ENCODE measurements around the gene MRPL38. TPM values are rescaled to one million over a fixed set of nuclear protein-coding genes. Genes with fewer than 3 reads are reported as not detected.

Gene MRPL38
- total RNA-seq, 1 experiment from 2014 or later, result 219 TPM

DNA sequence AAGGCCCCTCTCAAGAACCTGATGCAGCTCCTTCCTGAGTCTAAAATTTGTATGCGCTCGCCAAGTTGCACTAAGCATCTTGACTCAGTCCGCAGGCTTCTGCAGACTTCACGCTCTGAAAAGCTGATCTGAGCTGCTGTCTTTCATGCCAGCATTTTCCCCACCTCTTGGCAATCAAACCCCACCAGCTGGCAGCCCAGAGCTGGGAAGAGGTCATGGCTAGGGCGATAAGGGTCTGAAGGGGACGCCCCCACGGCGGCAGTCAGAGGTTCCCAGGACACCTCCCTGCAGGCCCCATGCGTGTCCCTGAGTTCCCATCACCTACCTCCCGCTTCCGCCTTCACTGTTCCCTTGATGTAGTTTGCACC lies 55.4 kb downstream of the MRPL38 start:
- Histone ChIP-seq H3K4me1 (ENCODE audit: control insufficient read depth in 1 of 2, insufficient read depth in 2 of 2, low read length in 2 of 2) (peaks cover 31 to 54% of the 10 kb centered on the region in 2 experiments), H2AFZ (ENCODE audit: low read depth, low read length, poor library complexity, severe bottlenecking) (no peak overlapping the region), H3K9me2 (ENCODE audit: insufficient read depth) (no peaks in the 10 kb centered on the region), H3K36me3 (ENCODE audit: control insufficient read depth in 1 of 2, insufficient read depth in 2 of 2, low read length in 2 of 2) (peaks cover 25 to 27% of the 10 kb centered on the region in 2 experiments; a peak in 3 of 4 replicates), H4K20me1 (ENCODE audit: insufficient read depth) (no peaks in the 10 kb centered on the region), H3K27ac (ENCODE audit: low read depth, low read length) (peak overlapping the region; percentile 3; the same call in 1 of the 2 replicates), H3K4me3 (replicated peaks in 1 of 2; ENCODE audit: low read depth in 1 of 2, low read length in 2 of 2) (no peak overlapping the region), H3K27me3 (ENCODE audit: insufficient read depth, low read length) (no peaks in the 10 kb centered on the region), H3K9me3 (ENCODE audit: control insufficient read depth in 1 of 2, insufficient read depth in 1 of 2, low read depth in 1 of 2, low read length in 2 of 2) (no peaks in the 10 kb centered on the region), H3K9ac (ENCODE audit: low read length) (no peak overlapping the region), H3K4me2 (ENCODE audit: low read length) (no peak overlapping the region), H3K79me2 (ENCODE audit: insufficient read depth, low read length) (peaks cover 13% of the 10 kb centered on the region; the same call in 1 of the 2 replicates)
- ChIA-PET POLR2A (no interaction called here), RAD21 (ENCODE audit: low non-redundant PET in 1 of 2, low total read pairs in 2 of 2, uncharacterized antibody in 2 of 2, unreplicated experiment in 2 of 2) (no interaction called here), CTCF (interaction anchor here (2.9 kb wide), 1 partner anchor 12 kb away, joined by 10 read pairs; no protein-coding TSS in a partner anchor)
- intact Hi-C loops (cut with micrococcal nuclease), result no loop called here
- no peak for TF ChIP-seq EZH2 (IDR thresholded peaks at IDR 0.05)
- DNase-seq (ENCODE audit: low read depth, low spot score), result no peak
- no peak for ATAC-seq
- BruUV-seq (replicated peaks), result no TSS peak

Other genes with a start within 250 kb of the MRPL38 start
- gene RECQL5, start 237.7 kb downstream of the MRPL38 start, total RNA-seq (2021; ENCODE audit: unreplicated experiment), result 83.3 TPM
- 149 TPM for gene SAP30BP, start 237.5 kb downstream of the MRPL38 start, total RNA-seq (2021; ENCODE audit: unreplicated experiment)
- 568 TPM for gene ITGB4, start 183.4 kb downstream of the MRPL38 start, total RNA-seq (2021; ENCODE audit: unreplicated experiment)
- gene GALK1, start 139.7 kb downstream of the MRPL38 start, total RNA-seq (2021; ENCODE audit: unreplicated experiment), result 57.8 TPM
- 40.6 TPM for gene UNK, start 120.1 kb downstream of the MRPL38 start, total RNA-seq (2021; ENCODE audit: unreplicated experiment)
- gene UNC13D, start 60.5 kb downstream of the MRPL38 start, total RNA-seq (2021; ENCODE audit: unreplicated experiment), result 20.2 TPM
- gene WBP2, start 49.5 kb downstream of the MRPL38 start, total RNA-seq (2021; ENCODE audit: unreplicated experiment), result 132 TPM
- gene TRIM47, start 26.3 kb downstream of the MRPL38 start, total RNA-seq (2021; ENCODE audit: unreplicated experiment), result 86.7 TPM
- gene TRIM65, start 7.9 kb downstream of the MRPL38 start, total RNA-seq (2021; ENCODE audit: unreplicated experiment), result 53.0 TPM
- gene FBF1, start 36.2 kb upstream of the MRPL38 start, total RNA-seq (2021; ENCODE audit: unreplicated experiment), result 22.8 TPM
- gene ACOX1, start 74.3 kb upstream of the MRPL38 start, total RNA-seq (2021; ENCODE audit: unreplicated experiment), result 50.2 TPM
- gene TEN1, start 74.4 kb upstream of the MRPL38 start, total RNA-seq (2021; ENCODE audit: unreplicated experiment), result 18.5 TPM
- 7.1 TPM for gene CDK3, start 96.0 kb upstream of the MRPL38 start, total RNA-seq (2021; ENCODE audit: unreplicated experiment)
- 58.0 TPM for gene EVPL, start 122.4 kb upstream of the MRPL38 start, total RNA-seq (2021; ENCODE audit: unreplicated experiment)
- gene SRP68, start 167.6 kb upstream of the MRPL38 start, total RNA-seq (2021; ENCODE audit: unreplicated experiment), result 152 TPM
- 0.27 TPM for gene GALR2, start 169.9 kb upstream of the MRPL38 start, total RNA-seq (2021; ENCODE audit: unreplicated experiment)
- gene ZACN, start 174.3 kb upstream of the MRPL38 start, total RNA-seq (2021; ENCODE audit: unreplicated experiment), result not detected
- 114 TPM for gene EXOC7, start 198.9 kb upstream of the MRPL38 start, total RNA-seq (2021; ENCODE audit: unreplicated experiment)
- 0.61 TPM for gene FOXJ1, start 236.4 kb upstream of the MRPL38 start, total RNA-seq (2021; ENCODE audit: unreplicated experiment)